Gastroesophageal sphincter (tissue), 4 donors: ENCODE results near the gene ABLIM2. TPM values are rescaled to one million over a fixed set of nuclear protein-coding genes. Genes with fewer than 3 reads are reported as not detected.
A peak's percentile ranks its signal among the peaks of the same experiment; 100 is the strongest.
"Not testable (repeated sequence)": the region's sequence is repeated elsewhere in the genome, so short reads cannot be mapped to it uniquely, and the experiment has no call there.

ENCODE experiments used
- ATAC-seq: fragments of 150-250 bp; one replicate; pipeline ENCODE4 v1.9.1; 2016; ENCODE audit warnings: mild to moderate bottlenecking, moderate library complexity
- H3K27ac ChIP-seq, 4 donors: fragments of 200-600 bp; sonication (generic) in 3 of 4; 1 replicate in 3 of 4; 2 replicates in 1 of 4; pipeline ENCODE4 v1.5.1; 2016 to 2019
- H3K27me3 ChIP-seq: fragments of 200-600 bp; sonication (generic); one replicate; pipeline ENCODE4 v1.5.1; 2019
- H3K36me3 ChIP-seq, 2 donors: fragments of 200-600 bp; sonication (generic); one replicate each; pipeline ENCODE4 v1.5.1; 2019; ENCODE audit warnings: control low read depth in 1 of 2
- H3K4me1 ChIP-seq, 3 donors: fragments of 200-600 bp; sonication (generic); 1 replicate in 2 of 3; 2 replicates in 1 of 3; pipeline ENCODE4 v1.5.1; 2016 to 2019; ENCODE audit warnings: control low read depth in 2 of 3
- H3K4me3 ChIP-seq, 2 donors: fragments of 200-600 bp; sonication (generic); one replicate each; pipeline ENCODE4 v1.5.1; 2019; ENCODE audit warnings: mild to moderate bottlenecking in 1 of 2, moderate library complexity in 1 of 2
- H3K9me3 ChIP-seq, 3 donors: fragments of 200-600 bp; sonication (generic); one replicate each; pipeline ENCODE4 v1.5.1; 2017 to 2019; ENCODE audit warnings: control low read depth in 2 of 3
- CTCF ChIP-seq, 4 experiments: fragments of 200-600 bp in 2 of 4; fragments of 450-650 bp in 2 of 4; sonication (generic) in 1 of 4; IDR thresholded peaks; one replicate each; pipeline ENCODE4 v1.5.1; 2017 to 2019; ENCODE audit warnings: antibody characterized with exemption in 4 of 4, mild to moderate bottlenecking in 2 of 4, moderate library complexity in 2 of 4
- EP300 ChIP-seq: sonication (generic); formaldehyde crosslinking; IDR thresholded peaks from one replicate; pipeline ENCODE4 v1.6.1; 2017; ENCODE audit warnings: antibody characterized with exemption, mild to moderate bottlenecking
- POLR2A ChIP-seq, 2 donors: fragments of 450-650 bp; IDR thresholded peaks; one replicate each; pipeline ENCODE4 v1.6.1; 2017; ENCODE audit warnings: antibody characterized with exemption in 2 of 2, mild to moderate bottlenecking in 2 of 2, moderate library complexity in 1 of 2
- POLR2AphosphoS5 ChIP-seq: sonication (generic); formaldehyde crosslinking; IDR thresholded peaks from one replicate; pipeline ENCODE4 v1.6.1; 2017; ENCODE audit warnings: antibody characterized with exemption
- WGBS, 2 donors: methylation state at CpG; one replicate each; pipeline ENCODE4 v1.1.5; 2018; ENCODE audit warnings: low coverage in 1 of 2; 5-methylcytosine and 5-hydroxymethylcytosine counted together
- small RNA-seq, 4 donors: library from RNA; depleted of rRNA; stranded (forward); fragments of <200 nt; gene quantifications; one replicate each; pipeline ENCODE3, GENCODE V24; 2016
- total RNA-seq, 4 donors: library from RNA; depleted of rRNA; stranded (reverse); fragments of >200 nt; gene quantifications; one replicate each; pipeline ENCODE4 v1.1.0, GENCODE V29; 2016

Gene ABLIM2
- total RNA-seq, 4 donors from 2014 or later, result 5.0 to 13.5 (median 8.0) TPM

GRCh38 chr4:7918981-7919380 is 239.6 kb downstream of the ABLIM2 start:
- no peak for ATAC-seq
- TF ChIP-seq POLR2AphosphoS5 (no peak), EP300 (no peak), POLR2A (IDR thresholded peaks at IDR 0.05) (no peak), CTCF (IDR thresholded peaks at IDR 0.05) (no peak)
- Histone ChIP-seq H3K27ac (peak overlapping the region in 3 of 4 donors; percentile 34 to 60 (median 57)), H3K9me3 (no peaks in the 10 kb centered on the region), H3K36me3 (no peaks in the 10 kb centered on the region), H3K4me1 (peaks cover 0 to 75% (median 4%) of the 10 kb centered on the region in 3 donors), H3K27me3 (no peaks in the 10 kb centered on the region), H3K4me3 (no peak overlapping the region)
- WGBS, 2 donors, result 58 to 80% methylated on average over 1 to 7 of the region's 12 CpGs

- peaks cover 0 to 67% (median 0%) of the 10 kb centered on the region in 3 donors for H3K4me1 ChIP-seq
- not testable (repeated sequence) for H3K9me3 ChIP-seq, H3K4me3 ChIP-seq, ATAC-seq, H3K27me3 ChIP-seq, H3K36me3 ChIP-seq
- WGBS, 2 donors, result 89% methylated on average over 6 of the region's 18 CpGs; no CpG with 5 or more reads in 1 of the 2 donors
- H3K27ac ChIP-seq, result peak overlapping the region in 1 of 4 donors; percentile 60
These were observed 240.4 kb downstream of the ABLIM2 start for GRCh38 chr4:7918187-7918586.

GRCh38 chr4:7917669-7918068 is 240.9 kb downstream of the ABLIM2 start:
- Histone ChIP-seq H3K4me1 (peaks cover 0 to 69% (median 0%) of the 10 kb centered on the region in 3 donors), H3K27ac (peak overlapping the region in 1 of 4 donors; percentile 60)
- WGBS, 2 donors, result 86% methylated on average over 4 of the region's 6 CpGs; no CpG with 5 or more reads in 1 of the 2 donors

GRCh38 chr4:7915875-7916242 is 242.8 kb downstream of the ABLIM2 start:
- H3K4me3 ChIP-seq, result no peak overlapping the region
- no peaks in the 10 kb centered on the region for H3K27me3 ChIP-seq
- peaks cover 0 to 75% (median 4%) of the 10 kb centered on the region in 3 donors for H3K4me1 ChIP-seq
- H3K9me3 ChIP-seq, result no peaks in the 10 kb centered on the region
- ATAC-seq, result no peak
- no peaks in the 10 kb centered on the region for H3K36me3 ChIP-seq
- peak overlapping the region in 1 of 4 donors; percentile 0 for H3K27ac ChIP-seq
- WGBS, 2 donors, result 0 to 65% methylated on average over 1 to 6 of the region's 6 CpGs
- TF ChIP-seq POLR2A (IDR thresholded peaks at IDR 0.05), result no peak

More at GRCh38 chr4:7917669-7918068, 240.9 kb downstream of the ABLIM2 start:
- H3K4me3 ChIP-seq, result no peak overlapping the region
- no peaks in the 10 kb centered on the region for H3K36me3 ChIP-seq
- no peaks in the 10 kb centered on the region for H3K9me3 ChIP-seq
- TF ChIP-seq POLR2A (IDR thresholded peaks at IDR 0.05) (no peak), EP300 (no peak), CTCF (IDR thresholded peaks at IDR 0.05) (no peak), POLR2AphosphoS5 (no peak)
- no peaks in the 10 kb centered on the region for H3K27me3 ChIP-seq
- no peak for ATAC-seq

Small RNA genes lying within 50 kb of the gene (small RNA-seq; reads per million reads assigned to genes)
- 1.2 to 2.4 (median 2.1) reads per million in 4 donors for gene MIR95

Other genes starting within 250 kb of the ABLIM2 start
- gene AFAP1, start 219.0 kb downstream of the ABLIM2 start, total RNA-seq, result 10 to 100 TPM; 32.0 to 79.7 (median 48.1) TPM
- 10 to 100 TPM in 3 of 4 donors, 1 to 10 TPM in 1; 9.6 to 12.9 (median 12.6) TPM for gene SH3TC1, start 40.5 kb upstream of the ABLIM2 start, total RNA-seq
- 10 to 100 TPM; 30.2 to 80.5 (median 59.9) TPM for gene HTRA3, start 110.9 kb upstream of the ABLIM2 start, total RNA-seq